Fibroblast of the aortic adventitia (primary cell): ENCODE measurements around the gene SLC38A10. TPM values are rescaled to one million over a fixed set of nuclear protein-coding genes. Genes with fewer than 3 reads are reported as not detected.

Experiments
- DNase-seq: peaks from one replicate; pipeline ENCODE4 v3.0.0-alpha.2; 2010; ENCODE audit warnings: low read depth
- H3K4me3 ChIP-seq: 2 replicates; pipeline ENCODE4 v1.5.1; 2011; ENCODE audit warnings: low read depth, mild to moderate bottlenecking, control low read depth, low read length, moderate library complexity
- CTCF ChIP-seq: IDR thresholded peaks from 2 replicates; pipeline ENCODE4 v1.5.1; 2011; ENCODE audit warnings: mild to moderate bottlenecking, low read length, control low read depth, inconsistent platforms; ENCODE audit not compliant: insufficient read depth
- total RNA-seq: library from RNA; depleted of rRNA; stranded (reverse); fragments of >200 nt; gene quantifications from 2 replicates; pipeline ENCODE4 v1.2.3, GENCODE V29; 2012; ENCODE audit warnings: low replicate concordance

Gene SLC38A10
- total RNA-seq, 1 donor, result 49.5 TPM

GRCh38 chr17:81260641-81261040 lies 34.5 kb downstream of the SLC38A10 start:
- no peak for DNase-seq
- no peak overlapping the region for H3K4me3 ChIP-seq
- TF ChIP-seq CTCF, result no peak

- TF ChIP-seq CTCF, result no peak
- DNase-seq, result no peak
- no peak overlapping the region for H3K4me3 ChIP-seq
Measured at GRCh38 chr17:81260171-81260570, 34.9 kb downstream of the SLC38A10 start.

GRCh38 chr17:81259058-81259605 lies 36.0 kb downstream of the SLC38A10 start:
- H3K4me3 ChIP-seq, result no peak overlapping the region
- DNase-seq, result no peak
- TF ChIP-seq CTCF, result no peak

- no peak overlapping the region for H3K4me3 ChIP-seq
- no peak for DNase-seq
- no peak for TF ChIP-seq CTCF
Measured at GRCh38 chr17:81258292-81258691, 36.8 kb downstream of the SLC38A10 start.

- no peak for TF ChIP-seq CTCF
- no peak for DNase-seq
Measured at GRCh38 chr17:81257533-81257932, 37.6 kb downstream of the SLC38A10 start.

DNA sequence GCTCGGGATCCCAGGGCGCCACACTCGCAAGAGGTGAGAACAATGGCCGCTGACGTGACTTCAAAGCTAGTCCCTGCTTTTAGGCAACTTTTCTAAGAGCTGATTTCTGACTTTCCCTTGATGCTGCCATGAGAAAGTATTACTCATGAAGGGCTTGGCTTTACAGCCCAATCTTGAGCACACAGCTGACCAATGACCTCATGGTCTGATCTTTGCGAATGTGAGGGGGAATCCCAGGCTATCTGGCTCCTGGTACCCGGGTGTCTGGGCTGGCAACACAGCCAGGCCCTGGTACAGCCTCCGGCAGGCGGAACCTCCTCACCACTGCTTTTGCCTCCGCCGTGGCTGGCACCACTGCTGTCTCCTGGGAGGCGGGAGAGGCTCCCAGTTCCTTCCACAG lies 38.5 kb downstream of the SLC38A10 start:
- H3K4me3 ChIP-seq, result no peak overlapping the region
- TF ChIP-seq CTCF, result no peak
- DNase-seq, result peak; percentile 80

More at GRCh38 chr17:81257533-81257932, 37.6 kb downstream of the SLC38A10 start:
- no peak overlapping the region for H3K4me3 ChIP-seq
